M059J (cell line): ENCODE data around the gene TRAPPC12. TPM values are rescaled to one million over a fixed set of nuclear protein-coding genes. Genes with fewer than 3 reads are reported as not detected.
A peak's percentile ranks its signal among the peaks of the same experiment; 100 is the strongest.

Experiments used
- DNase-seq: peaks from one replicate; pipeline ENCODE4 v3.0.0-alpha.2; 2012; ENCODE audit warnings: low read depth
- total RNA-seq: library from RNA; depleted of rRNA; stranded (reverse); fragments of >200 nt; shearing (Covaris generic); gene quantifications from 2 replicates; pipeline ENCODE4 v1.2.3, GENCODE V29; 2014

TRAPPC12 gene
- total RNA-seq, 1 experiment from 2014 or later: 62.0 TPM

- no peak for DNase-seq
Observed at GRCh38 chr2:3408781-3409180, 29.3 kb downstream of the TRAPPC12 start.

- DNase-seq: no peak
Observed at GRCh38 chr2:3409627-3410170, 30.2 kb downstream of the TRAPPC12 start.

GRCh38 chr2:3411103-3411502, 31.6 kb downstream of the TRAPPC12 start:
- no peak for DNase-seq

GRCh38 chr2:3413697-3414096, 34.2 kb downstream of the TRAPPC12 start:
- DNase-seq: no peak

GRCh38 chr2:3414133-3414860, 34.8 kb downstream of the TRAPPC12 start:
- no peak for DNase-seq

GRCh38 chr2:3418766-3419404, 39.4 kb downstream of the TRAPPC12 start:
- DNase-seq: no peak

- no peak for DNase-seq
Observed at GRCh38 chr2:3420076-3420768, 40.7 kb downstream of the TRAPPC12 start.

GRCh38 chr2:3420769-3421397, 41.4 kb downstream of the TRAPPC12 start:
- DNase-seq: no peak

- DNase-seq: no peak
Observed at GRCh38 chr2:3421580-3421979, 42.1 kb downstream of the TRAPPC12 start.

GRCh38 chr2:3422161-3422779, 42.8 kb downstream of the TRAPPC12 start:
- DNase-seq: no peak

- DNase-seq: peak; percentile 26
Observed at GRCh38 chr2:3423492-3424170, 44.1 kb downstream of the TRAPPC12 start.

- DNase-seq: no peak
Observed at GRCh38 chr2:3424171-3424795, 44.8 kb downstream of the TRAPPC12 start.

GRCh38 chr2:3426615-3427014, 47.1 kb downstream of the TRAPPC12 start:
- no peak for DNase-seq

- DNase-seq: no peak
Observed at GRCh38 chr2:3427272-3427671, 47.8 kb downstream of the TRAPPC12 start.

- no peak for DNase-seq
Observed at GRCh38 chr2:3428577-3428976, 49.1 kb downstream of the TRAPPC12 start.

- no peak for DNase-seq
Observed at GRCh38 chr2:3429066-3429610, 49.6 kb downstream of the TRAPPC12 start.

- DNase-seq: no peak
Observed at GRCh38 chr2:3430172-3430571, 50.7 kb downstream of the TRAPPC12 start.

- no peak for DNase-seq
Observed at GRCh38 chr2:3430740-3431490, 51.4 kb downstream of the TRAPPC12 start.

GRCh38 chr2:3432067-3432466, 52.6 kb downstream of the TRAPPC12 start:
- DNase-seq: no peak
